GM12878 (cell line): ENCODE data around the gene STXBP3. TPM values are rescaled to one million over a fixed set of nuclear protein-coding genes. Genes with fewer than 3 reads are reported as not detected.

ENCODE experiments used
- ATAC-seq: fragments of 200-7000 bp; cut with Tn5 transposase; 3 replicates; pipeline ENCODE4 v1.9.1; 2020; ENCODE audit warnings: mild to moderate bottlenecking, moderate library complexity
- BruUV-seq: library from RNA; stranded (reverse); fragments of 400-500 nt; replicated peaks from 2 replicates; lab custom pipeline; 2021; lab: Mats Ljungman, UMichigan
- CTCF ChIA-PET: fragments of 300-600 bp; sonication (Branson Sonifier 250); formaldehyde crosslinking; extraction: SDS; loops from one replicate; lab custom pipeline; 2021; ENCODE audit warnings: inconsistent platforms; lab: Yijun Ruan, JAX
- POLR2A ChIA-PET: fragments of 350-600 bp; formaldehyde crosslinking; extraction: SDS; loops from one replicate; lab custom pipeline; 2021; ENCODE audit warnings: inconsistent platforms; lab: Charles Lee
- RAD21 ChIA-PET: fragments of 300-600 bp; sonication (Branson Sonifier 250); formaldehyde crosslinking; loops from one replicate; lab custom pipeline; 2023; ENCODE audit warnings: antibody characterized with exemption; ENCODE audit not compliant: unreplicated experiment; lab: Charles Lee
- SMC1A ChIA-PET: fragments of 300-600 bp; sonication (Branson Sonifier 250); formaldehyde crosslinking; loops from one replicate; lab custom pipeline; 2023; ENCODE audit not compliant: unreplicated experiment, uncharacterized antibody; lab: Charles Lee
- DNase-seq: peaks from one replicate; pipeline ENCODE4 v3.0.0-alpha.2; 2011; ENCODE audit warnings: low read depth, low spot score
- FAIRE-seq: peaks from 3 replicates; lab custom pipeline; 2011; peaks lifted over from hg19 to GRCh38; lab: Jason Lieb, UNC
- H2AFZ ChIP-seq: 2 replicates; pipeline ENCODE4 v1.6.0; 2011; ENCODE audit warnings: low read depth, low read length, control low read depth; ENCODE audit not compliant: control insufficient read depth
- H3K27ac ChIP-seq: 2 replicates; pipeline ENCODE4 v1.5.1; 2011; ENCODE audit warnings: control low read depth; ENCODE audit not compliant: control insufficient read depth, insufficient read depth
- H3K27me3 ChIP-seq, 2 experiments: replicated peaks in 1 of 2; 2 replicates each; pipeline versions ENCODE4 v1.6.0 to v1.6.1; 2011; ENCODE audit warnings: low read length in 1 of 2; ENCODE audit not compliant: control insufficient read depth in 2 of 2, insufficient read depth in 2 of 2
- H3K36me3 ChIP-seq, 2 experiments: 2 replicates each; pipeline ENCODE4 v1.5.1; 2011; ENCODE audit warnings: low read length in 1 of 2; ENCODE audit not compliant: control insufficient read depth in 2 of 2, insufficient read depth in 2 of 2
- H3K4me1 ChIP-seq: 2 replicates; pipeline ENCODE4 v1.6.1; 2011; ENCODE audit warnings: mild to moderate bottlenecking, low read length, moderate library complexity, mixed read lengths; ENCODE audit not compliant: control insufficient read depth, insufficient read depth
- H3K4me2 ChIP-seq: 2 replicates; pipeline ENCODE4 v1.6.0; 2011; ENCODE audit warnings: control low read depth; ENCODE audit not compliant: control insufficient read depth, insufficient read depth
- H3K4me3 ChIP-seq: fragments of 200-600 bp; sonication (generic); 2 replicates; pipeline ENCODE4 v1.5.1; 2016
- H3K79me2 ChIP-seq: 2 replicates; pipeline ENCODE4 v1.6.0; 2011; ENCODE audit warnings: low read length; ENCODE audit not compliant: control insufficient read depth, insufficient read depth
- H3K9ac ChIP-seq: 2 replicates; pipeline ENCODE4 v1.8.0; 2011; ENCODE audit warnings: low read length, control low read depth, mixed read lengths; ENCODE audit not compliant: control insufficient read depth, insufficient read depth
- H3K9me3 ChIP-seq: replicated peaks from 3 replicates; pipeline ENCODE4 v1.5.1; 2011; ENCODE audit warnings: mild to moderate bottlenecking, low read length; ENCODE audit not compliant: control insufficient read depth, insufficient read depth
- H4K20me1 ChIP-seq: 2 replicates; pipeline ENCODE4 v1.6.0; 2011; ENCODE audit not compliant: control insufficient read depth, insufficient read depth
- CBX5 ChIP-seq: sonication (generic); IDR thresholded peaks from 2 replicates; pipeline ENCODE4 v1.6.1; 2016; ENCODE audit warnings: low read depth, moderate library complexity, mild to moderate bottlenecking, inconsistent platforms
- ESRRA ChIP-seq: IDR thresholded peaks from 2 replicates; pipeline ENCODE4 v1.6.1; 2012; ENCODE audit warnings: mild to moderate bottlenecking, low read length, improper control_type of control experiment
- EZH2 ChIP-seq: IDR thresholded peaks from 2 replicates; pipeline ENCODE4 v1.6.1; 2012; ENCODE audit warnings: low read depth, mild to moderate bottlenecking, control low read depth, inconsistent platforms, low read length, borderline replicate concordance; ENCODE audit not compliant: control insufficient read depth
- HCFC1 ChIP-seq: fragments of 150-350 bp; IDR thresholded peaks from 2 replicates; pipeline ENCODE4 v1.6.1; 2014; ENCODE audit warnings: low read length
- IKZF1 ChIP-seq: fragments of 450-650 bp; conservative IDR thresholded peaks from 2 replicates; pipeline ENCODE4 v1.6.1; 2017; ENCODE audit warnings: antibody characterized with exemption, mild to moderate bottlenecking
- POLR2A ChIP-seq: IDR thresholded peaks from 2 replicates; pipeline ENCODE4 v1.6.1; 2011; ENCODE audit warnings: low read depth, mild to moderate bottlenecking, low read length
- POLR2AphosphoS2 ChIP-seq: IDR thresholded peaks from 2 replicates; pipeline ENCODE4 v1.6.1; 2011; ENCODE audit warnings: low read depth, mild to moderate bottlenecking, low read length, improper control_type of control experiment, moderate library complexity
- POU2F2 ChIP-seq: IDR thresholded peaks from 3 replicates; pipeline ENCODE4 v1.6.1; 2011; ENCODE audit warnings: low read depth, mild to moderate bottlenecking, low read length, borderline replicate concordance
- RAD51 ChIP-seq: fragments of 450-650 bp; IDR thresholded peaks from 2 replicates; pipeline ENCODE4 v1.6.1; 2016; ENCODE audit warnings: moderate library complexity, mild to moderate bottlenecking, inconsistent platforms
- RCOR1 ChIP-seq: conservative IDR thresholded peaks from 2 replicates; pipeline ENCODE4 v1.6.1; 2012; ENCODE audit warnings: low read depth, low read length, improper control_type of control experiment
- STAT1 ChIP-seq: fragments of 450-650 bp; conservative IDR thresholded peaks from 2 replicates; pipeline ENCODE4 v1.6.1; 2014; ENCODE audit warnings: antibody characterized with exemption, mild to moderate bottlenecking
- STAT3 ChIP-seq: IDR thresholded peaks from 2 replicates; pipeline ENCODE4 v1.6.1; 2011; ENCODE audit warnings: low read depth, low read length, improper control_type of control experiment
- WGBS: methylation state at CpG from one replicate; pipeline ENCODE4 v1.1.6; 2016; ENCODE audit warnings: low lambda C conversion rate; ENCODE audit not compliant: insufficient replicate concordance, insufficient coverage; ENCODE audit errors: missing lambda C conversion rate; 5-methylcytosine and 5-hydroxymethylcytosine counted together
- in situ Hi-C: fragments of 300-500 bp; cut with MboI; formaldehyde crosslinking; loops from 9 replicates; pipeline ENCODE4 v1.14.3; 2018; ENCODE audit warnings: mixed read lengths
- intact Hi-C: fragments of 100-400 bp; cut with micrococcal nuclease; formaldehyde crosslinking; loops from one replicate; pipeline ENCODE4 v1.14.2; 2022; ENCODE audit not compliant: unreplicated experiment
- polyA plus RNA-seq, 11 experiments: library from polyadenylated mRNA; depleted of rRNA in 4 of 11; unstranded in 6 of 11; stranded (reverse) in 5 of 11; fragments of >200 nt; fragmentation: Nextera tagmentation in 4 of 11; fragmentation: Illumina TruSeq in 1 of 11; extraction: Ambion mirVana in 4 of 11; extraction: Trizol in 1 of 11; gene quantifications; 1 replicate in 1 of 11; 2 replicates in 10 of 11; pipeline versions ENCODE4 v1.2.1 to v1.2.3, GENCODE V29; 2011 to 2016; ENCODE audit warnings: inconsistent platforms in 2 of 11, missing spikeins in 2 of 11, low read depth in 1 of 11
- total RNA-seq, 4 experiments: library from RNA; depleted of rRNA in 3 of 4; stranded (reverse); fragments of >200 nt in 3 of 4; fragmentation: Illumina TruSeq in 1 of 4; extraction: Trizol in 1 of 4; gene quantifications; 2 replicates each; pipeline versions ENCODE4 v1.2.1 to v1.2.3, GENCODE V29; 2013 to 2021
- TF ChIP-seq, protein P1 (sequence below): fragments of 450-650 bp; IDR thresholded peaks from 2 replicates; pipeline ENCODE4 v1.6.1; 2014; ENCODE audit warnings: mild to moderate bottlenecking
- TF ChIP-seq, protein P2 (sequence below): fragments of 450-650 bp; IDR thresholded peaks from 2 replicates; pipeline ENCODE4 v1.6.1; 2017; ENCODE audit warnings: low read depth, mild to moderate bottlenecking, moderate library complexity
- TF ChIP-seq, protein P3 (sequence below): fragments of 450-650 bp; IDR thresholded peaks from 2 replicates; pipeline ENCODE4 v1.6.1; 2017; ENCODE audit warnings: mild to moderate bottlenecking, moderate library complexity
- TF ChIP-seq, protein P4 (sequence below): fragments of 450-650 bp; conservative IDR thresholded peaks from 2 replicates; pipeline ENCODE4 v1.6.1; 2017; ENCODE audit warnings: mild to moderate bottlenecking, moderate library complexity

STXBP3 gene
- total and polyA plus RNA-seq, 10 of the 15 experiments (the other 5 are each of a cell fraction or from before 2014, with no cell fraction given) = 19.6 to 35.1 (median 27.3) TPM

DNA sequence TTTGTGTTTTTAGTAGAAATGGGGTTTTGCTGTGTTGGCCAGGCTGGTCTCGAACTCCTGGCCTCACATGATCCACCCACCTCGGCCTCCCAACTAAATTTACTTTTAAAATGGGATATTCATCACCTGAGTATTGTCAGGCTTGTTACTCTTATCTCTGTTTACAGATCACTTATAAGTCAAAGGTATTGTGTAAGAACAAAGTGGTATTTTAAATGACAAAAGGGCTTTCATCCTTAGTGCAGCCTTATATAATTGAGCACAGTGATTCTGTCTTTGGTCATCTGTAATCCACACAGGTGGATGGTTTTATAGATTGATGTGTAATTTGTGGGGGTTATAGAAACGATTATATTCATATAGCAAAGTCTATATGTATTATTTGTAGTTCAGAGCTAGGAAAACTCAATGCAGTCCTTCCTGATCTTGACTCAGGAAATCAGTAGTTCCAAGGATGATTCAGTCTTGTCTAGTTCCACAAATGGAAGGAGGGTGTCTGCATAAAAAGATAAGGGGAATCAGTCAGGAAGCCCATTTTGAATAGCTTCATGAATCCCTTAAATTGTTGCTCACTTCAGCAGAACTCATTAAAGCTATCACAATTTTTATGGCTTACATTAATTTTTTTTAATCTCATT, 34.6 kb downstream of the STXBP3 start:
- ChIA-PET RAD21 (no interaction called here), POLR2A (interaction anchor here (0.5 kb wide), 1 partner anchor 168 kb away, joined by 3 read pairs; no protein-coding TSS in a partner anchor), SMC1A (interaction anchor here (0.6 kb wide), 1 partner anchor 192 kb away, joined by 3 read pairs; no protein-coding TSS in a partner anchor), CTCF (interaction anchor here (0.7 kb wide), 1 partner anchor 19 kb away, joined by 3 read pairs; no protein-coding TSS in a partner anchor)
- no peaks in the 10 kb centered on the region for H3K79me2 ChIP-seq
- no peaks in the 10 kb centered on the region for H4K20me1 ChIP-seq
- ATAC-seq (no peak), FAIRE-seq (no peak), DNase-seq (no peak)
- peaks cover 7% of the 10 kb centered on the region for H3K9me3 ChIP-seq
- no TSS peak for BruUV-seq
- peaks cover 3 to 6% of the 10 kb centered on the region in 2 experiments; a peak in 3 of 4 replicates for H3K36me3 ChIP-seq
- H3K4me2 ChIP-seq = no peak overlapping the region
- 71% methylated on average over 3 of the region's 3 CpGs for WGBS
- no peak overlapping the region for H3K27ac ChIP-seq
- H3K4me3 ChIP-seq = no peak overlapping the region
- intact Hi-C loops (no loop called here), in situ Hi-C loops (no loop called here)
- H2AFZ ChIP-seq = no peak overlapping the region
- H3K9ac ChIP-seq = no peak overlapping the region
- H3K4me1 ChIP-seq = no peaks in the 10 kb centered on the region
- H3K27me3 ChIP-seq = no peaks in the 10 kb centered on the region
- TF ChIP-seq HCFC1 (no peak), POU2F2 (no peak), STAT3 (no peak), ESRRA (no peak), STAT1 (no peak), CBX5 (no peak), IKZF1 (no peak), POLR2A (no peak), RAD51 (no peak), POLR2AphosphoS2 (no peak), EZH2 (no peak), RCOR1 (no peak)
- TF ChIP-seq, protein P1, sequence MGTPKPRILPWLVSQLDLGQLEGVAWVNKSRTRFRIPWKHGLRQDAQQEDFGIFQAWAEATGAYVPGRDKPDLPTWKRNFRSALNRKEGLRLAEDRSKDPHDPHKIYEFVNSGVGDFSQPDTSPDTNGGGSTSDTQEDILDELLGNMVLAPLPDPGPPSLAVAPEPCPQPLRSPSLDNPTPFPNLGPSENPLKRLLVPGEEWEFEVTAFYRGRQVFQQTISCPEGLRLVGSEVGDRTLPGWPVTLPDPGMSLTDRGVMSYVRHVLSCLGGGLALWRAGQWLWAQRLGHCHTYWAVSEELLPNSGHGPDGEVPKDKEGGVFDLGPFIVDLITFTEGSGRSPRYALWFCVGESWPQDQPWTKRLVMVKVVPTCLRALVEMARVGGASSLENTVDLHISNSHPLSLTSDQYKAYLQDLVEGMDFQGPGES = no peak
- TF ChIP-seq, protein P2, sequence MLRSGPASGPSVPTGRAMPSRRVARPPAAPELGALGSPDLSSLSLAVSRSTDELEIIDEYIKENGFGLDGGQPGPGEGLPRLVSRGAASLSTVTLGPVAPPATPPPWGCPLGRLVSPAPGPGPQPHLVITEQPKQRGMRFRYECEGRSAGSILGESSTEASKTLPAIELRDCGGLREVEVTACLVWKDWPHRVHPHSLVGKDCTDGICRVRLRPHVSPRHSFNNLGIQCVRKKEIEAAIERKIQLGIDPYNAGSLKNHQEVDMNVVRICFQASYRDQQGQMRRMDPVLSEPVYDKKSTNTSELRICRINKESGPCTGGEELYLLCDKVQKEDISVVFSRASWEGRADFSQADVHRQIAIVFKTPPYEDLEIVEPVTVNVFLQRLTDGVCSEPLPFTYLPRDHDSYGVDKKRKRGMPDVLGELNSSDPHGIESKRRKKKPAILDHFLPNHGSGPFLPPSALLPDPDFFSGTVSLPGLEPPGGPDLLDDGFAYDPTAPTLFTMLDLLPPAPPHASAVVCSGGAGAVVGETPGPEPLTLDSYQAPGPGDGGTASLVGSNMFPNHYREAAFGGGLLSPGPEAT = no peak
- TF ChIP-seq, protein P3, sequence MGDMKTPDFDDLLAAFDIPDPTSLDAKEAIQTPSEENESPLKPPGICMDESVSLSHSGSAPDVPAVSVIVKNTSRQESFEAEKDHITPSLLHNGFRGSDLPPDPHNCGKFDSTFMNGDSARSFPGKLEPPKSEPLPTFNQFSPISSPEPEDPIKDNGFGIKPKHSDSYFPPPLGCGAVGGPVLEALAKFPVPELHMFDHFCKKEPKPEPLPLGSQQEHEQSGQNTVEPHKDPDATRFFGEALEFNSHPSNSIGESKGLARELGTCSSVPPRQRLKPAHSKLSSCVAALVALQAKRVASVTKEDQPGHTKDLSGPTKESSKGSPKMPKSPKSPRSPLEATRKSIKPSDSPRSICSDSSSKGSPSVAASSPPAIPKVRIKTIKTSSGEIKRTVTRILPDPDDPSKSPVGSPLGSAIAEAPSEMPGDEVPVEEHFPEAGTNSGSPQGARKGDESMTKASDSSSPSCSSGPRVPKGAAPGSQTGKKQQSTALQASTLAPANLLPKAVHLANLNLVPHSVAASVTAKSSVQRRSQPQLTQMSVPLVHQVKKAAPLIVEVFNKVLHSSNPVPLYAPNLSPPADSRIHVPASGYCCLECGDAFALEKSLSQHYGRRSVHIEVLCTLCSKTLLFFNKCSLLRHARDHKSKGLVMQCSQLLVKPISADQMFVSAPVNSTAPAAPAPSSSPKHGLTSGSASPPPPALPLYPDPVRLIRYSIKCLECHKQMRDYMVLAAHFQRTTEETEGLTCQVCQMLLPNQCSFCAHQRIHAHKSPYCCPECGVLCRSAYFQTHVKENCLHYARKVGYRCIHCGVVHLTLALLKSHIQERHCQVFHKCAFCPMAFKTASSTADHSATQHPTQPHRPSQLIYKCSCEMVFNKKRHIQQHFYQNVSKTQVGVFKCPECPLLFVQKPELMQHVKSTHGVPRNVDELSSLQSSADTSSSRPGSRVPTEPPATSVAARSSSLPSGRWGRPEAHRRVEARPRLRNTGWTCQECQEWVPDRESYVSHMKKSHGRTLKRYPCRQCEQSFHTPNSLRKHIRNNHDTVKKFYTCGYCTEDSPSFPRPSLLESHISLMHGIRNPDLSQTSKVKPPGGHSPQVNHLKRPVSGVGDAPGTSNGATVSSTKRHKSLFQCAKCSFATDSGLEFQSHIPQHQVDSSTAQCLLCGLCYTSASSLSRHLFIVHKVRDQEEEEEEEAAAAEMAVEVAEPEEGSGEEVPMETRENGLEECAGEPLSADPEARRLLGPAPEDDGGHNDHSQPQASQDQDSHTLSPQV = no peak
- TF ChIP-seq, protein P4, sequence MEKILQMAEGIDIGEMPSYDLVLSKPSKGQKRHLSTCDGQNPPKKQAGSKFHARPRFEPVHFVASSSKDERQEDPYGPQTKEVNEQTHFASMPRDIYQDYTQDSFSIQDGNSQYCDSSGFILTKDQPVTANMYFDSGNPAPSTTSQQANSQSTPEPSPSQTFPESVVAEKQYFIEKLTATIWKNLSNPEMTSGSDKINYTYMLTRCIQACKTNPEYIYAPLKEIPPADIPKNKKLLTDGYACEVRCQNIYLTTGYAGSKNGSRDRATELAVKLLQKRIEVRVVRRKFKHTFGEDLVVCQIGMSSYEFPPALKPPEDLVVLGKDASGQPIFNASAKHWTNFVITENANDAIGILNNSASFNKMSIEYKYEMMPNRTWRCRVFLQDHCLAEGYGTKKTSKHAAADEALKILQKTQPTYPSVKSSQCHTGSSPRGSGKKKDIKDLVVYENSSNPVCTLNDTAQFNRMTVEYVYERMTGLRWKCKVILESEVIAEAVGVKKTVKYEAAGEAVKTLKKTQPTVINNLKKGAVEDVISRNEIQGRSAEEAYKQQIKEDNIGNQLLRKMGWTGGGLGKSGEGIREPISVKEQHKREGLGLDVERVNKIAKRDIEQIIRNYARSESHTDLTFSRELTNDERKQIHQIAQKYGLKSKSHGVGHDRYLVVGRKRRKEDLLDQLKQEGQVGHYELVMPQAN = no peak
